ES-I3 (cell line): ENCODE results near the gene LCE3D.
"Not testable (repeated sequence)": the region's sequence is repeated elsewhere in the genome, so short reads cannot be mapped to it uniquely, and the experiment has no call there.

Experiments
- H3K36me3 ChIP-seq: 2 replicates; pipeline ENCODE4 v1.6.1; 2013; ENCODE audit warnings: mild to moderate bottlenecking, low read length, control low read depth, moderate library complexity; ENCODE audit not compliant: insufficient read depth
- H3K4me1 ChIP-seq: 2 replicates; pipeline ENCODE4 v1.6.1; 2013; ENCODE audit warnings: mild to moderate bottlenecking, control low read depth, low read length; ENCODE audit not compliant: insufficient read depth
- H3K9ac ChIP-seq: 2 replicates; pipeline ENCODE4 v1.6.1; 2013; ENCODE audit warnings: low read depth, mild to moderate bottlenecking, low read length, moderate library complexity
- H3K9me3 ChIP-seq: 2 replicates; pipeline ENCODE4 v1.6.1; 2013; ENCODE audit warnings: mild to moderate bottlenecking, low read length, moderate library complexity; ENCODE audit not compliant: control insufficient read depth, insufficient read depth

The LCE3D gene, protein sequence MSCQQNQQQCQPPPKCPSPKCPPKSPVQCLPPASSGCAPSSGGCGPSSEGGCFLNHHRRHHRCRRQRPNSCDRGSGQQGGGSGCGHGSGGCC

DNA sequence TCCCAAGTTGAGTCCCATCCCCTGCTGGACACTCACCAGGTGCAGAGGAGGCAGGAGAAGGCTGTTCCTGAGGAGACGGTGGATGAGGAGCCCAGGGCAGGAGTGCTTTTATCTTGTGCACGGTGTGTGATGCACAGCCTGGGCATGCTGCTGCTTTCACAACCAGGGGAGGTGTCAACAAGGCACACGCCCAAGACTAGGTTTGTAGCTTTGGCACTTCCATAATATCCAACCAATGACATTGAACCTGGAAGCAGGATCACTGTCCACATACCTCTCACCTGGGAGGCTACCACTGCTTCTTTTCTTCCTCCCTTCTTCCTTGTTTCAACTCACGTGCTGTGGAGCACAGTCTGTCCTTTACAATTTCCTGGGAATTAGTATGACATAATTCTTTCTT is at the start of gene LCE3D:
Gene LCE3D (minus strand): TSS at position 84 of the 400 bp plus-strand sequence. CDS start 580 bp downstream, outside the sequence.
- Histone ChIP-seq H3K36me3 (no peaks in the 10 kb centered on the region), H3K9me3 (no peaks in the 10 kb centered on the region), H3K9ac (no peak within 1 kb of the TSS), H3K4me1 (no peaks in the 10 kb centered on the region)

DNA sequence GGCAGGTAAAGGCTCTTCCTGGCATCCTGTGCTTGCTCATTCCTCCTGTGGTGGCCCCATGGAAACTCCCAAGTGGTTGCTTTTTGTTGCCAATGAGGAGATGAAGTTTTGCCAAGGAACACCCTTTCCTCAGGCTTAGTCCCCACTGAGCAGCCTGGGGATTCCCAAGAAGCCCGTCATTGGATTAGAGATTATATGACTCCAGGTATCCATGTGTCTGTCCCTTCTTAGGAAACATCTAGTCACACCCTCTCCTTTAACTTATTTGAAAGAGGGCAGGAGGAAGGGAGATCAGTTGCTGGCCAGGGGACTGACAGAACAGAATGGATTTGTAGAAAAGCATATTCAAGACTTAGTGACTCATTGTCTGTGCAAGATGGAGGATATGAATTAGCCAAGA is 46.4 kb upstream of the LCE3D start:
- H3K36me3 ChIP-seq, result no peaks in the 10 kb centered on the region
- no peaks in the 10 kb centered on the region; the same call in 1 of the 2 replicates for H3K9me3 ChIP-seq
- peaks cover 5% of the 10 kb centered on the region; the same call in 1 of the 2 replicates for H3K4me1 ChIP-seq
- H3K9ac ChIP-seq, result no peak overlapping the region

DNA sequence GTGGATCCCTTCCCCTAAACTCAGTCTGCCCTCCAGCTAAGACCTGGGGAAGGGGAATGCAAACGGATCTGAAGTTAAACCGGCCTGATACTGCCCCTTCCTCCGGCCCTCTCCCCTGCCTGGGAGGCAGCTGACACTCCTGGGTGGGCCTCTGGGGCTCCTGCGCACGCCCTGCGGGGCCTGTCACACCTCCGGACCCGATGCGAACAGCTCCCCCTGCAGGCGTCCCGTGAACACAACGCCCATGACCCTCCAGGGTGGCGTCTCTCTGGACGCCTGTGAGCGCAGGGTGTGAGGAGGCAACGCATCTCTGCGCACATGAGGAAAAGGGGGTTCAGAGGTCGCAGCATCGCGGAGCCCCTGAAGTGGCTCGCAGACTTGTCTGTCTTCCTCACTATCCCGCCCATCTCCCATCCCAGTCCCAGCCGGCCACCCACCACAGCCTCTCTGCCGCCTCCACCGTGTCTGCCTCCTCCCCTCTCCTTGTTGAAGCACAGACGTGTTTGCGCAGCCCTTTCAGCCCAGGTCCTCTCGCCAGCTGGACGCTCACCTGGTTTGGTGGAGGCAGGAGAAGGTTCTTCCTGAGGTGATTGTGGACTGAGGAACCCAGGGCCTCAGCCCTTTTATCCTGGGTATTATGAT is 43.0 kb upstream of the LCE3D start:
- H3K36me3 ChIP-seq, result no peaks in the 10 kb centered on the region
- H3K9ac ChIP-seq, result peak overlapping the region; percentile 17; the same call in 1 of the 2 replicates
- peaks cover 5% of the 10 kb centered on the region; the same call in 1 of the 2 replicates for H3K4me1 ChIP-seq
- H3K9me3 ChIP-seq, result peaks cover 7% of the 10 kb centered on the region

DNA sequence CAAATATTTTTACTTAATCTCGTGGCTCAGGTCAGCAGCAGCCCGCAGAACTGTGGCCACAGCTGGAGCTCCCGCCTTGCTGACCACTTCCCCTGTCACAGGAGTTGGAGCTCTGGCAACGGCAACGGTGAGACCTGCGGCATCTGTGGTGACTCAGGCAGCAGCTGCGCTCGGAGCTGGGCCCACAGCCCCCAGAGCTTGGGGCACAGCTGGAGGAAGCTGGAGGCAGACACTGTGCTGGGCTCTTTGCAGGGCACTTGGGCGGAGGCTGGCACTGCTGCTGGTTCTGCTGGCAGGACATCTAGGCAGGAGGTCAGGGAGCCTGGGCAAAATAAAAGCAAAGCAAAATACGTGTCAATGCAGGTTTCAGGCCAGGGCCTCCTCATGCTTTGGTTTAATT is 42.5 kb upstream of the LCE3D start, which contains the start of gene LCE3A:
Gene LCE3A (minus strand): TSS at position 301 of the 400 bp plus-strand sequence. CDS start 0 bp downstream, at position 301.
- Histone ChIP-seq H3K4me1 (peaks cover 5% of the 10 kb centered on the region; the same call in 1 of the 2 replicates), H3K36me3 (no peaks in the 10 kb centered on the region), H3K9me3 (peaks cover 7% of the 10 kb centered on the region), H3K9ac (peak within 1 kb of the TSS; percentile 17; the same call in 1 of the 2 replicates)

DNA sequence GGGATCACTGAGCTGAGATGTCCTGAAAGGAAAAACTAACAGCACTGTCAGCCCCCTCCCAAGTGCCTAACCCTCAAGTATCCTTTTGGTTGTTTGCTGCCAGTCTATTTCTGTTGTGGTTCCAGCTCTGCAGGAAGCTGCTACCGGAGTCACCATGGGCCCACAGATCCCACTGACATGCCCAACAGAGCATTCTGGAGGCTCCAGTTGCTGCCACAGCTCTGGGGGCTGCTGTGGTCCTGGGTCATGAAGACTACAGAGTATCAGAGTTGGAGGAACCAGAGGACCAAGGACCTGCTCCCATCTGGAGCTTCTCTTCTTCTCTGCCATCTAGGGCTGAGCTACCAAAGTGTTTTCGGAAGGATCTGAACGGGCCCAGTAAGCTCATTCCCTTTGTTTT is 41.7 kb upstream of the LCE3D start:
- Histone ChIP-seq H3K36me3 (no peaks in the 10 kb centered on the region), H3K9ac (no peak overlapping the region), H3K4me1 (peaks cover 5% of the 10 kb centered on the region; the same call in 1 of the 2 replicates), H3K9me3 (peaks cover 7% of the 10 kb centered on the region)

DNA sequence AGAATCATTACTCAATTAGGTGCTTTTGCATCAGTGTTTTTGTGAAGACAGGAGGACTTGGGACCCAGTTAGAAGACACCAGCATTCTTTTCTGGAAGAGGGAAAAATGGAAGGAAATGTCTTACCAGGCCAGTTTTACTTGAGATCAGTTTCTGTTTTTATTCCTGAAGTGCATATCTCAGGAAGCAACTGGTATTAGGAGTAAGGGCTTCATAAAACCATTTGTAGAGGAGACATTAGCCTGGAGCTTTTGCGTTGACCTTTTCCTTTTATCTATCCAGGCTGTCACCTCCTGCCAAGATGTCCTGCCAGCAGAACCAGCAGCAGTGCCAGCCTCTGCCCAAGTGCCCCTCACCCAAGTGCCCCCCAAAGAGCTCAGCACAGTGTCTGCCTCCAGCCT is 33.2 kb upstream of the LCE3D start, which contains the start of gene LCE3B:
Gene LCE3B (plus strand): TSS at position 301 of the 400 bp plus-strand sequence. CDS start 0 bp downstream, at position 301.
- Histone ChIP-seq H3K36me3 (no peaks in the 10 kb centered on the region), H3K9me3 (0 out of 2 replicates have a peak, but pooled peaks cover under 1% of the 10 kb centered on the region), H3K4me1 (no peaks in the 10 kb centered on the region), H3K9ac (no peak within 1 kb of the TSS)

DNA sequence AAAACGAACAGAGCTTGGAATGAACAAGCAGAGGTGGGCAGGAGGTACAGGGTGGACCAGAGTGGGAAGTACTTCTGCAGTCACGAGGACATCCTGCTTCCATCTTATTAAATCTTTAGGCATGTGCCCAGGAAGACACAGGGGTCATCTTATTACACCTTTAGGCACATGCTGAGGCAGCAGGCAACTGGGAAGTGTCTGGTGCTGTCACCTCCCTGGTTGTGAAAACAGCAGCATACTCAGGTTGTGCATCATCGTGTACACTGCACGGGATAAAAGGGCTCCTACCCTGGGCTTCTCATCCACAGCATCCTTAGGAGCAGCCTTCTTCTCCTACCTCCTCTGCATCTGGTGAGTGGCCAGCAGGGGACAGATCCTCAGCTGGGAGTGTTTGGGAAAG is 19.6 kb upstream of the LCE3D start, which contains the start of gene LCE3C:
Gene LCE3C (plus strand): TSS at position 301 of the 400 bp plus-strand sequence. CDS start 498 bp downstream, outside the sequence.
- Histone ChIP-seq H3K4me1 (no peaks in the 10 kb centered on the region), H3K36me3 (no peaks in the 10 kb centered on the region), H3K9ac (no peak within 1 kb of the TSS), H3K9me3 (no peaks in the 10 kb centered on the region)

DNA sequence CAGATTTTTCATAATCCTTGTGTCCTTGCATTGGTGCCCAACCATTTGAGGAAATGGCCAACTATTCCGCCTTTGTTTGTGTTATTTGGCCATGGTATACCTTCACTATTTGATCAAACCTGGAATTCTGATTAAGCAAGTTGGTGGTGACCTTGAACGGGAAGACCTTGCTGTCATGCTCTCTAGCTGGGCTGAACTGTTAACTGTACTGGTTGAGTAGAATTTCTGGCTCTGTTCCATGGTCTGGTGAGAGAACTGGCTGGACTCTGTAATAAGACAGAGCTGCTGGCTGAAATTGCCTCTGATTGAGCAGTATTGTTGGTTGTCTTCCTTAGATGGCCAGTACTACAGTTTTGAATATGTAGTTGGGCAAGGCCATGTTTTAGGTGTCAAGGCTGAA is 16.7 kb upstream of the LCE3D start:
- Histone ChIP-seq H3K4me1 (no peaks in the 10 kb centered on the region), H3K36me3 (no peaks in the 10 kb centered on the region)

DNA sequence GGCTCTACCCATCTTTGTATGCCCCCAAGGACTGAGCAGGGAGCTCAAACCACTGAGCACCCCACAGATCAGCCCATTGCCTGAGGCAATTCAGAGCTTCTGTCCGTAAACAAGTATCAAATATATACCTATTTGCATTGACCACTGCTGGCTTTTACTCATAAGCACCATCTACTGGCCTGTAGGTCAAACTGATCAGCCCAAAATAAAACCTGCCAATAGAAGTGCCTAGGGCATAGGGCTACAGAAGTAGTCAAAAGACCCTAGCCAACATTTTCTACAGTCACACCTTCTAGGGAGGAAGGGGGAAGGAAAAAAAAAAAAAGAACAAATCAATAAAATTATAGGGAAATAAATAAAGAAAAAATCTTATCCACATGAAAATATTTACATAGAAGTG is 5.3 kb upstream of the LCE3D start:
- Histone ChIP-seq H3K9ac (no peak overlapping the region), H3K9me3 (no peaks in the 10 kb centered on the region), H3K4me1 (no peaks in the 10 kb centered on the region), H3K36me3 (no peaks in the 10 kb centered on the region)

More for the DNA sequence above, 16.7 kb upstream of the LCE3D start:
- Histone ChIP-seq H3K9me3 (no peaks in the 10 kb centered on the region), H3K9ac (no peak overlapping the region)

DNA sequence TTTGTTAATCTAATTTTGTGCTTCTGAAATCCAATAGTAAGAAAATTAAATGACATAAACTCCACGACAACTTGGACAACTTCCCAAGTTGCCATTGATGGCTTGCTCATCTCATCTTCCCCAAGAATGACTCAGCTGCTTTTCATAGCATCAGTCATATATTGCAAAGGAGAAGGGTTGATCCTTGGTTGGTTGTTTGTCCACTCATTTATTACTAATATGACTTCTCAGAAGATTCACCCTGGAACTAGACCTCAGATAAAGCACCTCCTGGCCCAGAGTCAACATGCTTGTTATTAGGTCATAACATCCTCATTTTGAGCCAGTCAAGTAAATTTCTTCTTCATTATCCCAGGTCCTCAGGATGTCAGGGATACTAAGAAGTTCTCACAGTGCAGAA is 2.3 kb upstream of the LCE3D start:
- H3K36me3 ChIP-seq, result no peaks in the 10 kb centered on the region
- H3K9me3 ChIP-seq, result no peaks in the 10 kb centered on the region
- H3K4me1 ChIP-seq, result no peaks in the 10 kb centered on the region
- no peak overlapping the region for H3K9ac ChIP-seq

DNA sequence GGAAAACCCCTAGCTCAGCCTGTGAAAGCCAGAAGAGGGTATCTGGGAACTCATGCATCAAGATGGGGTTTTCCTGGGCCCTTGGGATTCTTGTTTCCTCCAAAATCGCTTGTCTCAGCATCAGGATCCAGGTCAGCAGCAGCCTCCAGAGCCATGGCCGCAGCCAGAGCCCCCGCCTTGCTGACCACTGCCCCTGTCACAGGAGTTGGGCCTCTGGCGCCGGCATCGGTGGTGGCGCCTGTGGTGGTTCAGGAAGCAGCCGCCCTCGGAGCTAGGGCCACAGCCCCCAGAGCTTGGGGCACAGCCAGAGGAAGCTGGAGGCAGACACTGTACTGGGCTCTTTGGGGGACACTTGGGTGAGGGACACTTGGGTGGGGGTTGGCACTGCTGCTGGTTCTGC is 790 bp downstream of the LCE3D start:
- H3K9ac ChIP-seq, H3K9me3 ChIP-seq, H3K4me1 ChIP-seq, H3K36me3 ChIP-seq: not testable (repeated sequence)

DNA sequence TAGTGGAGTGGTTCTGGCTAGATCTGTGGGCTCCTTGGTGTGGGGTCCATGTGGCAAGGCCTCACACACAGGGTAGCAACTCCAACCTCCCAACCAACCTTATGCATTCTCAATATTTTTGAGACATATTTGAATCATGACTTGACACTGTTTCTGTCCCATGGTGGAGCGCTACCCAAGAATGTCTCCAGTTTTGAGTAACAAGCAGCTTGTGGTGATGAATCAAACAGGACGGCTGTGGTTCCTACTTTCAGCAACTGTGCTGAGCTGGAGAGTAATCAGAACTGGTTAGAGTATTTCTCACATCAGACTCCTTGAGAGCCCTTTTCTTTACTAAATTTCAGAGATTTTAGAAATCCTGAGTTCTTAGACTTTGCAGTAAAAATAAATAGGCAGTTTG is 3.1 kb downstream of the LCE3D start:
- no peaks in the 10 kb centered on the region for H3K36me3 ChIP-seq

DNA sequence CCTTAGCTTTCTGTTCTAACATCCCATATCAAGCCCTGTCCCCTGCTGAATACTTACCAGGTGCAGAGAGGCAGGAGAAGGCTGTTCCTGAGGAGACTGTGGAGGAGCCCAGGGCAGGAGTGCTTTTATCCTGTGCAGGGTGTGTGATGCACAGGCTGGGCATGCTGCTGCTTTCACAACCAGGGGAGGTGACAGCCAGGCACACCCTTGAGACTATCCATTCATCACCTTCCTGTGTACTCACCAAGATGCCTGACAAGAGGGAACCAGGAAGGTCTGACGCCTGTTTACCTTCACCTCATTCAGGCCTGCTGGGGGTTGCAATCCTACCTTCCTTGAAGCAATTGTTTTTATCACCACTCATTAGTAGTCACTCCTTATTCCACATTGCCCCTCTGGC is 13.6 kb downstream of the LCE3D start, which contains the start of gene LCE3E:
Gene LCE3E (minus strand): TSS at position 100 of the 400 bp plus-strand sequence. CDS start 572 bp downstream, outside the sequence.
- Histone ChIP-seq H3K36me3 (no peaks in the 10 kb centered on the region; the same call in 1 of the 2 replicates), H3K9me3 (no peaks in the 10 kb centered on the region; the same call in 1 of the 2 replicates), H3K4me1 (no peaks in the 10 kb centered on the region), H3K9ac (no peak within 1 kb of the TSS)

More for the DNA sequence above, 3.1 kb downstream of the LCE3D start:
- no peak overlapping the region for H3K9ac ChIP-seq
- H3K4me1 ChIP-seq, result no peaks in the 10 kb centered on the region
- no peaks in the 10 kb centered on the region for H3K9me3 ChIP-seq

DNA sequence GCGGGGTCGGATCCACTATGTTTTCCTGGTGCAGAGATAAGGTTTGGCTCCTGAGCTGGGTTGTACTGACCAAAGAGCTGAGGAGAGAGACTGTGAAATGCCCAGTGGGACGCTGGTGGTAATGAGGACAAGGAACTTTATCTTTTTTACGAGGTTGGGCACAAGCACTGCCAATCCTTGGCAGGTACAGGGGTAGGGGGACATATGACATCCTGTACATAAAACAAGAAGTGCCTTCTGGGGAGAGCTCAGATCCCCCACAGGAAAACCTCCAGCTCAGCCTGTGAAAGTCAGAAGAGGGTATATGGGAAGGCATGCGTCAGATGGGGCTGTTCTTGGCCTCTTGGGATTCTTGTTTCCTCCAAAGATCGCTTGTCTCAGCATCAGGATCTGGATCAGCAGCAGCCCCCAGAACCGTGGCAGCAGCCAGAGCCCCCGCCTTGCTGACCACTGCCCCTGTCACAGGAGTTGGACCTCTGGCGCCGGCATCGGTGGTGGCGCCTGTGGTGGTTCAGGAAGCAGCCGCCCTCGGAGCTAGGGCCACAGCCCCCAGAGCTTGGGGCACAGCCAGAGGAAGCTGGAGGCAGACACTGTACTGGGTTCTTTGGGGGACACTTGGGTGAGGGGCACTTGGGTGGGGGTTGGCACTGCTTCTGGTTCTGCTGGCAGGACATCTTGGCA is 14.6 kb downstream of the LCE3D start:
- H3K4me1 ChIP-seq, result no peaks in the 10 kb centered on the region
- H3K9ac ChIP-seq, result no peak overlapping the region
- no peaks in the 10 kb centered on the region for H3K36me3 ChIP-seq
- no peaks in the 10 kb centered on the region for H3K9me3 ChIP-seq
